Loucy (cell line): ENCODE measurements around the gene PRICKLE2.

Experiments
- H2AFZ ChIP-seq: fragments of 200-600 bp; sonication (generic); 2 replicates; pipeline ENCODE4 v1.6.0; 2016; ENCODE audit warnings: antibody characterized with exemption, mild to moderate bottlenecking, low read length, moderate library complexity
- H3F3A ChIP-seq: fragments of 200-600 bp; 2 replicates; pipeline ENCODE4 v1.6.0; 2016; ENCODE audit warnings: antibody characterized with exemption, low read depth, mild to moderate bottlenecking
- H3K27me3 ChIP-seq: fragments of 200-600 bp; sonication (generic); 2 replicates; pipeline ENCODE4 v1.6.1; 2014; ENCODE audit warnings: low read length, mild to moderate bottlenecking; ENCODE audit not compliant: insufficient read depth, poor library complexity, severe bottlenecking
- H3K36me3 ChIP-seq: fragments of 200-600 bp; sonication (generic); 2 replicates; pipeline ENCODE4 v1.6.1; 2016; ENCODE audit warnings: low read length; ENCODE audit not compliant: insufficient read depth
- H3K4me1 ChIP-seq: fragments of 200-600 bp; sonication (generic); 2 replicates; pipeline ENCODE4 v1.5.1; 2014; ENCODE audit warnings: low read length, mild to moderate bottlenecking; ENCODE audit not compliant: insufficient read depth, poor library complexity, severe bottlenecking
- H3K4me2 ChIP-seq: fragments of 200-600 bp; sonication (generic); 2 replicates; pipeline ENCODE4 v1.6.0; 2014; ENCODE audit warnings: antibody characterized with exemption, low read length, low read depth, mild to moderate bottlenecking; ENCODE audit not compliant: poor library complexity, severe bottlenecking
- H3K4me3 ChIP-seq: fragments of 200-600 bp; sonication (generic); 2 replicates; pipeline ENCODE4 v1.5.1; 2014; ENCODE audit warnings: low read length, mild to moderate bottlenecking, mixed read lengths; ENCODE audit not compliant: poor library complexity, severe bottlenecking
- H3K79me2 ChIP-seq: fragments of 200-600 bp; sonication (generic); 2 replicates; pipeline ENCODE4 v1.6.1; 2014; ENCODE audit warnings: low read length; ENCODE audit not compliant: insufficient read depth
- H3K9ac ChIP-seq: fragments of 200-600 bp; sonication (generic); 2 replicates; pipeline ENCODE4 v1.6.0; 2014; ENCODE audit warnings: mild to moderate bottlenecking, low read depth, low read length, moderate library complexity; ENCODE audit not compliant: poor library complexity, severe bottlenecking
- H3K9me2 ChIP-seq: fragments of 200-600 bp; sonication (generic); replicated peaks from 2 replicates; pipeline ENCODE4 v1.6.1; 2016; ENCODE audit warnings: low read depth, low read length, mixed read lengths
- H3K9me3 ChIP-seq: fragments of 200-600 bp; sonication (generic); 2 replicates; pipeline ENCODE4 v1.6.1; 2014; ENCODE audit warnings: mild to moderate bottlenecking, antibody characterized with exemption, low read length, low read depth; ENCODE audit not compliant: insufficient read depth
- H4K20me1 ChIP-seq: fragments of 200-600 bp; sonication (generic); 2 replicates; pipeline ENCODE4 v1.6.0; 2014; ENCODE audit warnings: antibody characterized with exemption, low read length, mild to moderate bottlenecking; ENCODE audit not compliant: insufficient read depth, poor library complexity, severe bottlenecking
- EZH2phosphoT487 ChIP-seq: fragments of 200-600 bp; IDR thresholded peaks from 2 replicates; pipeline ENCODE4 v1.6.1; 2018; ENCODE audit warnings: antibody characterized with exemption, mild to moderate bottlenecking, moderate library complexity, borderline replicate concordance
- TF ChIP-seq, protein P1 (sequence below): fragments of 200-600 bp; sonication (generic); conservative IDR thresholded peaks from 2 replicates; pipeline ENCODE4 v1.5.1; 2014; ENCODE audit warnings: mild to moderate bottlenecking, antibody characterized with exemption, low read length

The PRICKLE2 gene

DNA sequence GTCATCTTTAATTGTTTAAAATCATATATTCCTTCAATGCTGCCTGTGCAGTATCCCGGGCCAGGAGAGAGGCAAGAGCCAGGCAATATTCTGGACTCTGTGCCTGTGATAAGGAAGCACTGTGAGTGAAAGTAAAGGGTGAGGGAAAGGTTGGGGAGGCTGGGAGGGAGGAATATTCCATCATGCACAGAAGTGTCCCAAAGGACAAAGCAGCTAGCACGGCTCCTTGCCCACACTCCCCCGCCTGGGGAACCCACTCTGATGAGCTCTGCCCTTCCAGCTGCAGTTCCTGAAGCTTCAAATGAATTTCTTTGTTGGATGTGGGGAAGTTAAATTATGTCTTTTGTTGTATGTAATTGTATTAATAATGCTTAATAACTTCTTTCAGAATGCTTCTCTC lies 1.5 kb upstream of the PRICKLE2 start:
- Histone ChIP-seq H3K4me3 (no peak overlapping the region), H3K9me3 (no peaks in the 10 kb centered on the region), H3K9me2 (no peaks in the 10 kb centered on the region), H3K79me2 (no peaks in the 10 kb centered on the region), H3F3A (no peaks in the 10 kb centered on the region), H4K20me1 (no peaks in the 10 kb centered on the region), H3K36me3 (no peaks in the 10 kb centered on the region), H3K4me1 (no peaks in the 10 kb centered on the region), H3K9ac (no peak overlapping the region), H2AFZ (no peak overlapping the region), H3K4me2 (no peak overlapping the region), H3K27me3 (no peaks in the 10 kb centered on the region)
- no peak for TF ChIP-seq EZH2phosphoT487
- TF ChIP-seq, protein P1, sequence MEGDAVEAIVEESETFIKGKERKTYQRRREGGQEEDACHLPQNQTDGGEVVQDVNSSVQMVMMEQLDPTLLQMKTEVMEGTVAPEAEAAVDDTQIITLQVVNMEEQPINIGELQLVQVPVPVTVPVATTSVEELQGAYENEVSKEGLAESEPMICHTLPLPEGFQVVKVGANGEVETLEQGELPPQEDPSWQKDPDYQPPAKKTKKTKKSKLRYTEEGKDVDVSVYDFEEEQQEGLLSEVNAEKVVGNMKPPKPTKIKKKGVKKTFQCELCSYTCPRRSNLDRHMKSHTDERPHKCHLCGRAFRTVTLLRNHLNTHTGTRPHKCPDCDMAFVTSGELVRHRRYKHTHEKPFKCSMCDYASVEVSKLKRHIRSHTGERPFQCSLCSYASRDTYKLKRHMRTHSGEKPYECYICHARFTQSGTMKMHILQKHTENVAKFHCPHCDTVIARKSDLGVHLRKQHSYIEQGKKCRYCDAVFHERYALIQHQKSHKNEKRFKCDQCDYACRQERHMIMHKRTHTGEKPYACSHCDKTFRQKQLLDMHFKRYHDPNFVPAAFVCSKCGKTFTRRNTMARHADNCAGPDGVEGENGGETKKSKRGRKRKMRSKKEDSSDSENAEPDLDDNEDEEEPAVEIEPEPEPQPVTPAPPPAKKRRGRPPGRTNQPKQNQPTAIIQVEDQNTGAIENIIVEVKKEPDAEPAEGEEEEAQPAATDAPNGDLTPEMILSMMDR: no peak

DNA sequence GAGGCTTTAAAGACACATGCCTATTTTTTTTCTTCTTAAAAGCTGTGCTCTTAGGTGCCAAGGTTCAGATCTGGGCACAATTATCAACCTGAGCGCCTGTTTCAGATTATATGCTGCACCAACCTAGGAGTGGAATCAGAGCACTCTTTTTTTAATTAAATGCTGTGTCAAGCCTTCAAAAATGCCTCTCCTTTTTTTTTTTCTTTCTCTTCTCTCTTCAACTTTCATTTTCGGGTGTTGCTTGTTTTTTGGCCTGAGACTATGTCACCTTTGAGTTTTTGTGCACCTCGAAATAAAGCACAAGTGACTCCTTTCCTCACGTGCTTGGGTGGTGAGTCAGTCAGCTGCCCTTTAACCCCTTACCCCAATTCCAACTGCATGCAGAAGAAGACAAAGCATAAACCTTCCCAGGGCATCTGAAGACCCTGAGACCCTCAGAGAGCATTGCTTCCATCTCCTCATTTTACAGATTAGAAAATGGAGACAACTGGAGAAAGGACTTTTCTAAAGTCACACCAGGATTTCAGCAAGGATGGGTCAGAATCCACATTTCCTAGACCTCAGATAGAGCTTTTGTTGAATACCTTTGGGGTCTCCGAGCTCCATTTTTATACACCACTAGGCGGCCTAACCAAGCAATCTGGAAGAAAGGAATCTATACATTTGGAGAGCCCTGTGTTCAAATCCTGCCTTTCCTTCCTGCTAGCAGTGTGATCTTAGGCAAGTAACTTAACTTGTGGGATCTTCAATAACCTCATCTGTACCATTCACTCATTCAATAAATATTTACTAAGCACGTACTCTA lies 631 bp upstream of the PRICKLE2 start:
- H3K9ac ChIP-seq: no peak overlapping the region

DNA sequence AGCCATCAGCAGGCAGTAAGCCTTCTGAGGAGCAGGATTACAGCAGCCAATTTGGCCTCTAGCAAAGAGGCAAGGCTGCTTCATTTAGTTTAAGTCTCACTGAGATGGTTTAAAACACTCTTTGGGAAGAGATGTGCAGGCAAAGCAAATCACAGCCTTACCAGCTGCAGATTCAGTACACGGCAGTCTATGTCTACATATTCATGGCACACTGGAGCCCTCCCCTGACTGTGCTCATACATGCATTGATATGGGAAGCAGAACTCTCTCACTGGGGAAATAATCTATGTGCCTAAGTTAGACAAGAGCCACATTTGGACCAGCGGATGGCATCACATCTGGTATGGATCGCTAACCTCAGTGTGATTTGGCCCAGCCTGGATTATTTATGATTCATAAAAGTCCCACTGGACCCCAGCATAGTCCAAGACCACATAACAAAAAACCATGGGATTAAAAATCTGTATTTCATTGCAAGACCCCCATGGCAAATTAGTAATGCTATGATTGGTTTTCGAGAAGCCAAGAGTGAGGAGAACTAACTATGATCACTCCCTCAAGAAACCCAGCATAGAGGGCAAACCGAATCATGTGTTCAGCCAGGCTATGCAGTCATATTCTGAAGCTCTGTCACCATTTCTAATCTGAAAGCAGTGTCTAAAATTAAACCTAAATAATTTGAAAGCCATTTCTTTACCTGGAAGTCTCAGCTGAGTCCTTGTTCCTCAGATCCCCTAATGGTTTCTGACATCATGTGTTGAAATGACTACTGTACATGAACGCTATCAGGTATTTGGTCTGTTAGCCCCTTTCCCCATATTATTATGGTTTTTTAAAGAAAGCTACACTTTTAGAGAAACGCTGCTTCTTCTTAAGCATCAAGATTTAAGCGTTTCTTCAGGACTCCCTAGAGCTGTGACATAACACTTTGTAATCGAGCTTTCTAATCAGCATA lies 1.2 kb downstream of the PRICKLE2 start:
- no peaks in the 10 kb centered on the region for H3K9me3 ChIP-seq
- H2AFZ ChIP-seq: no peak overlapping the region
- TF ChIP-seq EZH2phosphoT487: no peak
- TF ChIP-seq, protein P1: no peak
- no peak overlapping the region for H3K4me2 ChIP-seq
- no peak overlapping the region for H3K9ac ChIP-seq
- no peaks in the 10 kb centered on the region for H3K36me3 ChIP-seq
- no peaks in the 10 kb centered on the region for H3K27me3 ChIP-seq
- H3F3A ChIP-seq: no peaks in the 10 kb centered on the region
- no peaks in the 10 kb centered on the region for H4K20me1 ChIP-seq
- H3K4me3 ChIP-seq: no peak overlapping the region
- H3K9me2 ChIP-seq: no peaks in the 10 kb centered on the region
- no peaks in the 10 kb centered on the region for H3K4me1 ChIP-seq
- no peaks in the 10 kb centered on the region for H3K79me2 ChIP-seq

More for the DNA sequence above, 631 bp upstream of the PRICKLE2 start:
- H3F3A ChIP-seq: no peaks in the 10 kb centered on the region
- no peaks in the 10 kb centered on the region for H3K36me3 ChIP-seq
- H3K9me3 ChIP-seq: no peaks in the 10 kb centered on the region
- H3K4me3 ChIP-seq: no peak overlapping the region
- no peak overlapping the region for H3K4me2 ChIP-seq
- H3K4me1 ChIP-seq: no peaks in the 10 kb centered on the region
- H2AFZ ChIP-seq: no peak overlapping the region
- no peak for TF ChIP-seq EZH2phosphoT487
- TF ChIP-seq, protein P1: no peak
- no peaks in the 10 kb centered on the region for H4K20me1 ChIP-seq
- no peaks in the 10 kb centered on the region for H3K27me3 ChIP-seq
- H3K79me2 ChIP-seq: no peaks in the 10 kb centered on the region
- no peaks in the 10 kb centered on the region for H3K9me2 ChIP-seq
